HG02943 (cell line): ENCODE measurements around the gene SORL1.
"Not testable (repeated sequence)": the region's sequence is repeated elsewhere in the genome, so short reads cannot be mapped to it uniquely, and the experiment has no call there.

Experiments used
- ATAC-seq: cut with Tn5 transposase; IDR thresholded peaks from one replicate; pipeline ENCODE4 v1.9.1; 2021; ENCODE audit warnings: mild to moderate bottlenecking, low read depth, moderate library complexity; ENCODE audit not compliant: unreplicated experiment

SORL1 gene

GRCh38 chr11:121608545-121609098 lies 156.5 kb downstream of the SORL1 start:
- no peak for ATAC-seq

DNA sequence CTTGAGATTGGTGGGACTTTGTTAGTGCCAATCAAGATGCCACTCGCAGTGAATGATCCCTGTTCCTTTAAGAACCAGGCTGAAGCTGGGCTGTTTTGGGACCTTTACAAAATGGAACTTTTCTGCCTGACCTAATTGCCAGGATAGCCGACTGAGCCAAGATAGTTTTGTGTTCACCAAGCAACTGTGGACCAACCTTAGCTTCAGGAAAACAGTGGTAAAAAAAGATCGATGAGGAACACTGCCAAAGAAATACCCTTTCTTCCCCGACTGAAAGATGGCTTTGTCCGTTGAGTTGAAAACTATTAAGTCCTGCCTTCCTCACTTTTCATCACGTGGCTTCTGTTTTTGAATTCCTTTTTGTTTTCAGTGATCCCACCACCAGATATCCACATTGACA lies 158.6 kb downstream of the SORL1 start:
- no peak for ATAC-seq

GRCh38 chr11:121611242-121611641 lies 159.1 kb downstream of the SORL1 start:
- no peak for ATAC-seq

- no peak for ATAC-seq
Measured at GRCh38 chr11:121613724-121614123, 161.6 kb downstream of the SORL1 start.

DNA sequence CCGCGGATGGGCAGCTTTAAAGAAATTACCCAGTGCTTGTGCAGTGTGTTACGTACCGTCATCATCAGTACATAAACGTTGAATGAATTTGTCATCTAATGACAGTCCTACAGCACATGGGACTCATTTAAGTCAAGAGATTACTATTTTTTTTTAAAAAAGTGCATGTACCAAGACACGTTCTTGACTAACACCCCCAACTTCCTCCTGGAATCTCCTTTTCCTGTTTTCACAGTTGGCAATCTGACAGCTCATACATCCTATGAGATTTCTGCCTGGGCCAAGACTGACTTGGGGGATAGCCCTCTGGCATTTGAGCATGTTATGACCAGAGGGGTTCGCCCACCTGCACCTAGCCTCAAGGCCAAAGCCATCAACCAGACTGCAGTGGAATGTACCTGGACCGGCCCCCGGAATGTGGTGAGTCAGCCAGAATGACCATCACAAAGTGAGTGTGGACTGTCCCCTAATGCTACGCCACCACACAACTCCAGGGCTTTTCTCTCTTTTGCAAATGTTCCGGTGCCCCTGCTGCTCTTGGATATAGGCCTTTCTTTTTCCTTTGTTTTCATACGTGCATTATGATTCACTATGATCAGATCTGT lies 162.6 kb downstream of the SORL1 start:
- ATAC-seq = no peak

DNA sequence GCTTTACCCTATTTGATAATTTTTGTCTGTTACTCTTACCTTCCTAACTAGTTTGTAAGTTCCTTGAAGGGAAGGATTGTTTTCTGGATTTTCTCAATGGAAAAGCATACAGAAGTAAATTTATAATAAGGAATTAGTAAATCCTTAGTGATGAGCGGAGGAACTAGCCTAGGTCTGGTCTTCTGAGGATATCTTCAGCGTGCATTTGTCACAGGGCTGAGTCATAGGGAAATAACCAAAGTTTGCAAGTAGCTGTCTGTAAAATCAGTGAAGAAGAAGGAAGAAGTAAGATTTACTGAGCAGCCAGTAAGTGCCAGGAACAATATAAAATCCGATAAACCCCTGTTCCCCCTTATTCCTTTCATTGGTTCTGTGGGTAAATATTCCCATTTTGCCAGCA lies 163.4 kb downstream of the SORL1 start:
- ATAC-seq = no peak

DNA sequence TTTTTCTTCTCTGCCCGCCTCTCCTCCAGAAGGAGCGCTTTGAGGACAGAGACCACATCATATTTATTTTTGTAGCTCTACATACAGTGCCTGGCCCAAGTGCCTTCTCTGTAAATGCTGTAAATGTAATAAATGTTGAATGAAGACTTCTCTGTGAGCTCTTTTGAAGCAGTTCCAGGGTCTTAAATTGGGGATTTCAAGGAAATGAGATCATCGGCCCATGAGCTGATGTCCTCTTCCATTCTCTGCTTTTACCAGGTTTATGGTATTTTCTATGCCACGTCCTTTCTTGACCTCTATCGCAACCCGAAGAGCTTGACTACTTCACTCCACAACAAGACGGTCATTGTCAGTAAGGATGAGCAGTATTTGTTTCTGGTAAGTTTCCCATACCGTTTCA lies 166.4 kb downstream of the SORL1 start:
- no peak for ATAC-seq

DNA sequence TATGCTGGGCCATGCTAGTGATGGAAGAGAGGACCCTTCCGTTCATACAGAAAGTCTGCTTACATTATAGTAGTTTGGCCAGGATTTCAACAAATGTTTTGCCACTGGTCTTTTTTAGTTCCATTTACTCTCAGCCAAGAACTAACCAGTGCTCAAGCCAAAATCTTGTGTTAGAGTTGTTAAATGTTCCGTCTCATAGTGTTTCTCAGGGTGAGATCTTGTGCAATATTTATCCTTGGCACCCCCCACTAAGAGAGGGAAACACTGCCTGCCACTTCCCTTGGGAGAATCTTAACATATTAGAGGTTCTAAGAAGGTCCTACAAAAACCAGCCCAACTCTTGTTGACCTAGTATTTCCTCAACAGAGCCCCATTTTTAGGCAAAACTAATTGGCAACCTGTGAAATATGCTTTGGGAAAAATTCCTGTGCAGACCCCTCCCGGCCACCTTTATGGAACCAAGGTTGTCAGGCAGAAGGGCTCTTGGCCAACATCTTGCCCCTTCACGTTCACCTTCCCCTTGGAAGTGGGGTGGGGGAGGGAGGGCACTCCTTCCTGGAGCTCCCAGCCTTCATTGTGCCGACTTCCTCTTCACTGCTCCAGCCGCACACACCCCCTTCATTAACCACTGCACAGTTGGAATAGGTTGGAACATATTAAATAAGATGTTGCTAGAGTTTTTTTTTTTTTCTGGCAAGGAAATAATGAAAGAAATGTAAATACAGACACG lies 173.8 kb downstream of the SORL1 start:
- ATAC-seq = no peak

DNA sequence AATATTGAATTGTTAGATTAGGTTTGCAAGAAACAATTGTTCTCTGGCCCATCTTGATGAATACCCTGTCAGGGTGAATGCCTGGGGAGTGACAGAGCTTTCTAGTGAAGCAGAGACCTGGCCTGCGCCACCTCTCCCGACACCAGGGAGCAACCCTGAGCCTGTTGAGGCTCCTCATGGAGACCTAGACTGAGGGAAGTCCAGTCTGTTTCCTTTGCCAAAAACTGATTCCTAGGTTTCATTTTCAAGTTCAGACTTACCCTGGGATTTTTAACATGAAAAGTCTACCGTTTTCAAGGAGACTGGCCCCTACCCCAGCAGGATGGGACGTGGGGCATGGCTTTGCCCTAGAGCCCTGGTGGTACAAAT lies 174.4 kb downstream of the SORL1 start:
- ATAC-seq = no peak

- ATAC-seq = no peak
Measured at GRCh38 chr11:121626980-121627379, 174.9 kb downstream of the SORL1 start.

DNA sequence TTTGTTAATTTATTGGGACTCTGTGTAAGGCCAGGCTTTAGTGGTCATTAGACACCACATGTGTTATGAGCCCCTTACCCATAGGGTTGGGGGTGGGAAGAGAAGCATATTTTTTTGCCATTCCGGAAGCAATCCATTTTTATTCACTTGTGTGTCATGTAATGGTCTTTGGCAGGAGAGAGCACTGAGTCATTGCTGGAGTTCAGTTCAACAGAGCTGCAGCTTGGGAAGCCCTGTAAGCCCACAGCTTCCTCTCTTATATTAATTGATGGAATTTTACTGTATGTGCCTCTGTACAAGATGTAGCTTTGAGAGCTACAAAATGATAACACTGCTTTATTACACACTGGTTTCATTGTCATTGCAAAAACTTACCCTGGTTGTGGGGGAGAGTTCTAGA lies 177.9 kb downstream of the SORL1 start:
- ATAC-seq = no peak

- ATAC-seq = no peak
Measured at GRCh38 chr11:121631456-121631855, 179.3 kb downstream of the SORL1 start.

DNA sequence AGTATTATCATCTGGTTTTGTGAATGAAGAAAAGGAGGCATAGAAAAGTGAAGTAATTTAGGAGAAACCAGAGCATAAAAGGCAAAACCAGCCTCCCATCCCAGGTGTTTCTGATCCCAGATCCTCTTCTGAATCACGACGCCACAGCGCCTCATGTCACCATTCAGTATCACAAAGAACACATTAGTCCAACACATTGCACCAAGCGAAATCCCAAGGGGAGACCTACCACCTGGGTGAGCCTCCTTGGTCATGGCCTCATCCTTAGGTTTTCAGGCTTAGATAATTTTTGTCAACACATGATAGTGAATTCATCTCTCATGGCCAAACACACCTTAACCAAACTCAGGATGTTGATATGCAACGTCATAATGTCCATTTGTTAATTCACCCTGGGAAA lies 182.2 kb downstream of the SORL1 start:
- ATAC-seq = no peak

GRCh38 chr11:121634889-121635288 lies 182.8 kb downstream of the SORL1 start:
- ATAC-seq = no peak

- no peak for ATAC-seq
Measured at GRCh38 chr11:121636081-121636799, 184.1 kb downstream of the SORL1 start.

GRCh38 chr11:121636800-121637176 lies 184.7 kb downstream of the SORL1 start:
- ATAC-seq = no peak

- not testable (repeated sequence) for ATAC-seq
Measured at GRCh38 chr11:121637587-121637986, 185.5 kb downstream of the SORL1 start.

DNA sequence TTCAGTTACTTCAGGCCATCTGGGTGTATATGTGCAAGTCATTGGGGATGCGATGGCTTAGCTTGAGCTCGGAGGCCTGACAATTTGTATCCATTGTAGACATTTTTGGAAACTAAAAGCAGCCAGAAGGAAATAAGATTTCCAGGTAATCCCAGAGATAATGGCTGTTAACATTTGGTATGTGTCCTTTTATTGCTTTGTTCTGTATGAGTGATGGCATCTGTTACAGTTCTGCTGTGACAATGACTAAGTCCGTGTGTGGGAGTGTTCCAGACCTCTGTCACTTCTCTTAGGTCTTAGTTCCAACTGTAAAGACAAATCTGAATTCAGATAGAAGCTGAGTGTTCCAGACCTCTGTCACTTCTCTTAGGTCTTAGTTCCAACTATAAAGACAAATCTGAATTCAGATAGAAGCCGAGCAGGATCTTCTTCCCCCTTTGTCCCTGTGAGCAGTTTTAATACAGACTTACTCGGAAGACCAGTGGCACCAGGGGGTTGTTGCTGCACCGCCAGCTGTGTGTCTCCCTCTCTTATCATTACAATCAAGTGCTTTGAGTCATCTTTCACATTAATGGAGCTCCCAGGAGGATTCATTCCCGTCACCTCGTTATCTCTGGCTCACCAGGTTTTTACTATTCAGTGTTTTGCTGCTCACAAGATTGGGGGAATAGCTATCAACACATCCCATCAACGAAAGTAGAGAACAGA lies 191.5 kb downstream of the SORL1 start:
- no peak for ATAC-seq

DNA sequence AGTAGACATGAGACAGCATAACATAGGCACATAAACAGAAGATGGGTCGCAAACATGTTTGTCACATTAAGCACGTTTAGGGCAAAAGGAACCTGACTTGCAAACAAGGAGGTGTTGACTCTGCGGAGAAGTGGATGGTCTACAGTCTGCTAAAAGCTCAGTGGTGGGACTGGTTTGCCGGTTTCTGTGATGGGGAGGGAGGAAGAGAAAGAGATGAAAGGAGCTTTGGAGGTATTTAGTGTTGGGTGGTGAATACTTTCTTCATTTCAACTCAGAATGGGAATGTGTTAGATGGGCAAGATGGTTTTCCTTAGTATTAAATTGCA lies 192.0 kb downstream of the SORL1 start:
- no peak for ATAC-seq

GRCh38 chr11:121645001-121645400 lies 192.9 kb downstream of the SORL1 start:
- ATAC-seq = no peak

- no peak for ATAC-seq
Measured at GRCh38 chr11:121645596-121645995, 193.5 kb downstream of the SORL1 start.
